HG03108 (cell line): ENCODE results near the gene SAP130.
A peak's percentile ranks its signal among the peaks of the same experiment; 100 is the strongest.

ENCODE experiments used
- ATAC-seq: cut with Tn5 transposase; IDR thresholded peaks from one replicate; pipeline ENCODE4 v1.9.1; 2021; ENCODE audit warnings: moderate library complexity; ENCODE audit not compliant: unreplicated experiment

Gene SAP130

DNA sequence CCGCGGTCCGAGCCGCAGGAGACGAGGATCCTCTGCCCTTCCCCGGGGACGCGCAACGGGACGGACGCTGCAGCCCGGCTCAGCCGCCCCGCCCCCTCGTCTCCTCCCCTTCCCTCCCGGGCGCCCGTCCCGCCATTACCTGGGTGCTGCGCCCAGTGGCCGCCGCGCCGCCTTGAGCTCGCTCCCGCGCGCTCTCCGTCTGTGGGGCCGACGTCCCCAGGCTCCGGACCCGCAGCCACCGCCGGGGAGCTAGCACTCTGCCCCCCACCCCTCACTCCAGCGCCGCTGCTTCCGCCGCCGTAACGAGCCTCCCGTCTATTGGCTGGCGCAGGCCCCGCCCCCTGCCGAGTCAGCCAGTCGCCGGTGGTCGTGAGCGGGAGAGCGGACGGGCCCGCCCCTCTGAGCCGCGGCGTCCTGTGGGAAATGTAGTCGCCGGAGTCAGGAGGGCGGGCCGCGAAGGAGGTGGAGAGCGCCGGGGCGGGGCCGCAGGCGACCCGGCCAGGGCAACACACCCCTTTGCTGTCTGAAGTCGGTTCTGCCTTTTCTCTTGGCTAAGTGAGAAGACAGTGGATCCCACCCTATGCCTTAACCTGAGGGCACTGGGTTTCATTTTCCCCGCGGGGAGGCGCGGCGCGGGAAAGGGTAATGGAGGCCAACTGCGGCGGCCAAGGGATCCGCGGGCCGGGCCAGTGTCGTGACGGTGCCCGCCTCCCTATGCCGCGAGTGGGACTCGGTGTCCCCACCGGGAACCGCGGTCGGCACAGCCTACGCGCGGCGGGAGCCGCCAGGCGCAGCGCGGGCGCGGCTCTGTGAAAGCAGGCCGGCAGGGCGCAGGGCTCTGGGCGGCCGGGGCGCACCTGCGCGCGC, at the start of gene SAP130:
Gene SAP130, minus strand, starts transcription at position 259 of the 867 bp plus-strand sequence. CDS start 1,767 bp downstream, outside the sequence.
- peak; percentile 81 for ATAC-seq

- no peak for ATAC-seq
These were observed 48.7 kb upstream of the SAP130 start for GRCh38 chr2:128076461-128077106.

- no peak for ATAC-seq
These were observed 45.4 kb upstream of the SAP130 start for GRCh38 chr2:128073278-128073677.

DNA sequence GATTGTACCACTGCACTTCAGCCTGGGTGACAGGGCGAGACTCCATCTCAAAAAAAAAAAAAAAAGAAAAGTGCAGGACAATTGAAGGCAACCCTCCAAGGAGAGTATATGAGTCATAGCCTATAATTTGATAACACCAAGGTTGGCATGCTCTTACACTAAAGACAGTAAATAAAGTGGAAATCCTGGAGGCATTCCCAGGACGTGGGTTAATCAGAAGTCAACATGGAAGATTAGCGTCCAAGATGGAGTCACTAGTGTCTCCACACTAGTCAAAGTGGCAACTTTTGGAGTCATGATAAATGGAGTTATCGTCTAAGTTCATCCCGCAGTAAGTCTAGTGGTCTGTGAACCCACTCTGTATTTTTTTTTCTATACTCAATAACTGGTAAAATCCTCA, 41.9 kb upstream of the SAP130 start:
- ATAC-seq: no peak

- no peak for ATAC-seq
These were observed 36.5 kb upstream of the SAP130 start for GRCh38 chr2:128064353-128064752.

GRCh38 chr2:128062571-128062970, 34.7 kb upstream of the SAP130 start:
- no peak for ATAC-seq

DNA sequence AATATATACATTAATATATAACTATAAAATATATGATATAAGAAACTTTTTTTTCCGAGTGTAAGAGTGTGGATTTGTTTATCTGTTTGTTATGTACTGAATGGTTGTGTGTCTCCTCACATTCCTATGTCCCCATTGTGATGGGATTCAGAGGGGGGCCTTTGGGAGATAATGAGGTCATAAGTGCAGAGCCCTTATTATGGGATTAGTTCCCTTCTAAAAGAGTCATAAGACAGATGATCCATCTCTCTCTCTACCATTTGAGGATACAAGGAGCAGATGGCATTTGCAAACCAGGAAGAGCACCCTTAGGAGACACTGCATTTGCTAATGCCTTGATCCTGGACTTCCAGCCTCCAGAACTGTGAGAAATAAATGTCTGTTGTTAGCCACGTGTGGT, 30.3 kb upstream of the SAP130 start:
- ATAC-seq: no peak

DNA sequence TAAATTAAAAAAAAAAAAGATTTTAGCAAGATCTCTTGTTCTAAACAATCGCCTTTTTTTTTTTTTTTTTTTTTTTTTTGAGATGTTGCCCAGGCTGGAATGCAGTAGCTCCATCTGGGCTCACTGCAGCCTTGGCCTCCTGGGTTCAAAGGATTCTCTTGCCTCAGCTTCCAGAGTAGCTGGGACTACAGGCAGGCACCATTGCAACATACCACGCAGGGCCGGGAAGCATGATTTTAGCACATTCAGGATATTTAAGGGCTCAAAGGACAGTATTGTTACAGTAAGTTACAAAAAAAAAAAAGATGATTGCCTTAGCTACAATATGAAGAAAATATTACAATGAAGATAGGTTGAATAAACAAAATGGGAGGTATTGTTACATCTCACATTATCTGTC, 29.5 kb upstream of the SAP130 start:
- no peak for ATAC-seq

DNA sequence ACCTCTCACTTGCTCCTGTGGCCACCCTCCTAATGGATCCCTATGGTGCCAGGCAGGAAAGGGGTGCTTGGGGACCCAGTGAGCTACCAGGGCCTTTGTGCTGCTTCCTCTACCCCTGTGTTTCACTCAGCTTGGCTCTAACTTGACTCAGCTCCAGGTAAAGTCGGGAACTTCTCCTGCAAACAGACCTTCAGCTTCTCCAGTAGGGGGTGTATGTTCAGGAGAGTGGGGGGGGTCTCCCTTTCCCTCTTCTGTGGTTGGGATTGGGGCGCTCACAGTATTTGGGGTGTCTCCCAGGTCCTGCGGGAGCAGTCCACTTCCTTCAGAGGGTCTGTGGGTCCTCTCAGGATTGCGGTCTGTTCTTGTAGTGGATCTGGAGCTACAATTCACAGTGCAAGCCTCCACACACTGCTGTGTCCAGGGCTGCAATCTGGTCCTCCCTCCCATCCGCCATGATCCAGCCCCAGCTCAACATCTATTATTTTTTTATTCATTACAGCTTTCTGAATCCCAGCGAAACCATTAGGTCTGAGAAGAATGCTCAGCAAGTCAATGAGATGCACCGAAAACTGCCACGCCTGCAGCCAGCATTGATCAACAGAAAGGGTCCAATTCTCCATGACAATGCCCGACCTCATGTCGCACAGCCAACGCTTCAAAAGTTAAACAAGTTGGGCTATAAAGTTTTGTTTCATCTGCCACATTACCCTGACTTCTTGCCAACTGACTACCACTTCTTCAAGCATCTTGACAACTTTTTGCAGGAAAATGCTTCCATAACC, 26.4 kb upstream of the SAP130 start:
- no peak for ATAC-seq

DNA sequence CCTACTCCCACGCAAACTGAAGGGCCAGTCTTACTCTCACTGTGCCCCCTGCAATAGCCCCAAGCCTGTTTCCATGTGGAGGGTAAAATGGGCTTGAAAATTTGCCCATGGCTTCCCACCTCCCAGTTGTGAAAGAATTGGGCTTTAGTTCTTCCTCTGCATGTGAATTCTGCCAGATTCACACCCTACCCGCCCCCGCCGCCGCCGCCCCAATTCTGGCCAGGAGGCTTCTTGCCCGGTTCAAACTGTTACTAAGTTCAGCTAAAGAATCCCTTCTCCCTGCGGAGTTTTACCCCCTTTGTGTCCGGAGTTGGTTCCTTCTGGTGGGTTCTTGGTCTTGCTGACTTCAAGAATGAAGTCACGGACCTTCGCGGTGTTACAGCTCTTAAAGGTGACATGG, 25.5 kb upstream of the SAP130 start:
- ATAC-seq: no peak

DNA sequence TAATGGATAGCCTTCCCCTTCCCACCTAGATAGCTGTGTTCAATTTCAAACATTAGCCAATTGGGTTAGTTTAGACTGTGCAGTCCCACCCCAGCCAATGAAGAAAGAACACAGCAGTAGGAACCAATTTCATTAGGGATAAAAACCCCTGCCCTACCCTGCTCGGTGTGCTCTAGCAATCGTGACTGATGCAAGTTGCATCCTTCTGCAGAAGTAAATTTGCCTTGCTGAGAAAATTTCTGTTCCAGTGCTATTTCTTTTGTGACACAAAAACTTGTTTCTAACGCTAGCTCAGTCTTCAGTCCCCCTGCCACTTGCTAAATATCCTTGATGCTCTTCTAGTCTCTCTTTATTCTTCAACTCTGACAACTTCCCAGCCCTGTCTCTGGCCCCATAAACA, 15.2 kb upstream of the SAP130 start:
- no peak for ATAC-seq

DNA sequence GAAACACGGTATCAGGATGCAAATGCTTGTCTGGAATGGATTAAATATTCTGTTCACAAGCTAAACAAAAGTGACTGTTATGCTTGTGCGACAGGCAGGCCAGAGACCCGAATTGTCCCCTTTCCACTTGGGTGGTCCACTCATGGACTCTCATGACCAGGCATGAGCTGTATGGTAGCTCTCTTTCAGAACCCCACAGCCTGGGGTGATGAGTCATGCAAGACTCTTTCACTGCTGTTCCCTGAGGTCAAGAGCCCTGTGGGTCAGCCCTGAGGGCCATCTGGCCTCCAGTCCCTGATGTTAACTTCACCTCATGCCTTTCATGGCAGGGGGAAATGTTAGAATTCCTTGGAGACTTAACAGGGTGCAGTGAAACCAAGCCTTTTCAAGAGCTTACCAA, 13.7 kb upstream of the SAP130 start:
- no peak for ATAC-seq

GRCh38 chr2:128040166-128040771, 12.4 kb upstream of the SAP130 start:
- ATAC-seq: no peak

DNA sequence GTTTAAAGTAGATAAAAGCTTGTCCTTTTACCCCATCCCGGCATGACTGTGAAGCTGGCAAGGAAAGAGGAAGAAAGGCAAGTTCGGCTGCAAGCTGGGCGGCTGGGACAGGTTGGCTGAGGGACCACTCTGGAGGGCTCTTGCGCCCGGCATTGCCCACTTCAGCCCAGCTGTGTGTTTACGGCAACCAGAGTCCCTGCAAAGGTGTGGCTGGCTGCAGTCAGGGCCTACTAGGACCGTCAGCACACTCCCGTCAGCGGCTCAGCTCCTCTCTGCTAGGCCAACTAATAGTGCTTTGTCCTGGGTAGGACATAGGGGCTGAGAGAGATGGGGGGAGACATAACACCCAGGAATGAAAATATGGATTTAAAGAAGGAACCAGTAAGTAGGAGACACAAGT, 11.7 kb upstream of the SAP130 start:
- ATAC-seq: no peak

- ATAC-seq: no peak
These were observed 10.6 kb upstream of the SAP130 start for GRCh38 chr2:128038411-128038810.

- no peak for ATAC-seq
These were observed 9.8 kb upstream of the SAP130 start for GRCh38 chr2:128037649-128038048.

GRCh38 chr2:128036748-128037607, 9.1 kb upstream of the SAP130 start:
- ATAC-seq: no peak

GRCh38 chr2:128032092-128032491, 4.2 kb upstream of the SAP130 start:
- no peak for ATAC-seq

- ATAC-seq: no peak
These were observed 802 bp upstream of the SAP130 start for GRCh38 chr2:128028668-128029054.

DNA sequence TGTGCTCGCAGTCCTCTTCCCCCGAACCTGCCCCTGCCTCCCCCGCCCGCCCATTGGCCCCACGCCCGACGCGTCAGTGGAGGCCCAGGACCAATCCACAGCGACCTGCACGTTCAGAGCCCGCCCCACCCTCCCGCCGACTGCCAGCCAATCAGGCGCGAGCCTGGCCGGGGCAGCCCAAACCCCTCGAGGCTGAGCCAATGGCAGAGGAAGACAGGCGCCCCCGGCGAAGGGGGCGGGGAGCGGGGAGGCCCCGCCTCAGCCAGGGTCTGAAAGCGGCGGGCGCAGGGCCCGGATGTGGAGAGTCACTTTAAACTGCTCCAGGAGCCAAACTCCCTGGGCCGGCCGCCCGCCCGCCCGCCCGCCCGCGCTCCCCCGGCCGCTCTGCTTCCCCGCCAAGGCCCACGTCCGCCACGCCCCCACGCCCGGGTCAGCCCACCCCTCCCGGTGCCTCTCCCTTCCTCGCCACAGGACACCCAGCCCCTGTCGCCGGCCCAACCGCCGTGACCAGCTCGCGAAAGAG, 520 bp downstream of the SAP130 start:
- ATAC-seq: peak; percentile 78
